Daoy (cell line): Measurements from ENCODE around the gene CFAP74. TPM values are rescaled to one million over a fixed set of nuclear protein-coding genes. Genes with fewer than 3 reads are reported as not detected.

ENCODE experiments used
- DNase-seq: peaks from one replicate; pipeline ENCODE4 v3.0.0-alpha.2; 2015; ENCODE audit warnings: low read depth
- total RNA-seq: library from RNA; depleted of rRNA; stranded (reverse); fragments of >200 nt; shearing (Covaris generic); gene quantifications from 2 replicates; pipeline ENCODE4 v1.2.3, GENCODE V29; 2014

Gene CFAP74
- total RNA-seq, 1 experiment from 2014 or later = not detected

- DNase-seq = no peak
Measured at GRCh38 chr1:1926886-1927660, 76.5 kb downstream of the CFAP74 start.

GRCh38 chr1:1926346-1926811 lies 77.2 kb downstream of the CFAP74 start:
- DNase-seq = peak; percentile 1

- peak; percentile 4 for DNase-seq
Measured at GRCh38 chr1:1925437-1926345, 77.9 kb downstream of the CFAP74 start.

DNA sequence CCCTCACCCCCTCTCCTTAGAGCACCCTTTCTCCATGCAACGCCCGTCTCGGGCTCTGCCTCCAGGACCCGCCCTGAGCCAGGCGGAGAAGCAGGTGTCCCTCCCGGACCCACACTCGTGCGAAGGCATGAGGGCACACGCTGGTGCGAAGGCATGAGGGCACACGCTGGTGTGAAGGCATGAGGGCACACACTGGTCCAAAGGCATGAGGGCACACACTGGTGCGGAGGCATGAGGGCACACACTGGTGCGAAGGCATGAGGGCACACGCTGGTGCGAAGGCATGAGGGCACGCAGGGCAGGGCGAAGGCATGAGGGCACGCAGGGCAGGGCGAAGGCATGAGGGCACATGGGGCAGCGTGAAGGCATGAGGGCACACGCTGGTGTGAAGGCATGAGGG lies 78.7 kb downstream of the CFAP74 start:
- no peak for DNase-seq

DNA sequence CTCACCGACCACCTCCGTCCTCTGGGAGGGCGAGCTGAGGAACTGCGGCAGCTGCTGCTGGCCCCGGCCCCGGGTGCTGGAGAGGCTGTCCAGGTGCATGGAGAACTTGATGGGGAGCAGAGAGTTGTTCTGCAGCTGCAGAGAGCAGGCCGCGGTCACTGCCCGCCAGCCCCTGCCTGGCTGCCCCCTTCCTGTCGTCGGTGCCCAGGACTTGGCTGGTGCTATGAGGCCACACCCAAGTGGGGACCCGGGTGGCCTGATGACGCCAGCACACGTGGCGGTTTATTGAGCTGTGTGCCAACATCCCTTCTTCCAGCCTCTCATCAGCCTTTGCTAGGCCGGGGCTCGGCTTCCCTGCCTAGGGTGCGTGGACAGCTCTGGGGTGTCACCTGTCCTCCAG lies 79.2 kb downstream of the CFAP74 start:
- DNase-seq = no peak

GRCh38 chr1:1922956-1923833 lies 80.4 kb downstream of the CFAP74 start:
- DNase-seq = no peak

GRCh38 chr1:1922702-1922955 lies 81.0 kb downstream of the CFAP74 start:
- no peak for DNase-seq

DNA sequence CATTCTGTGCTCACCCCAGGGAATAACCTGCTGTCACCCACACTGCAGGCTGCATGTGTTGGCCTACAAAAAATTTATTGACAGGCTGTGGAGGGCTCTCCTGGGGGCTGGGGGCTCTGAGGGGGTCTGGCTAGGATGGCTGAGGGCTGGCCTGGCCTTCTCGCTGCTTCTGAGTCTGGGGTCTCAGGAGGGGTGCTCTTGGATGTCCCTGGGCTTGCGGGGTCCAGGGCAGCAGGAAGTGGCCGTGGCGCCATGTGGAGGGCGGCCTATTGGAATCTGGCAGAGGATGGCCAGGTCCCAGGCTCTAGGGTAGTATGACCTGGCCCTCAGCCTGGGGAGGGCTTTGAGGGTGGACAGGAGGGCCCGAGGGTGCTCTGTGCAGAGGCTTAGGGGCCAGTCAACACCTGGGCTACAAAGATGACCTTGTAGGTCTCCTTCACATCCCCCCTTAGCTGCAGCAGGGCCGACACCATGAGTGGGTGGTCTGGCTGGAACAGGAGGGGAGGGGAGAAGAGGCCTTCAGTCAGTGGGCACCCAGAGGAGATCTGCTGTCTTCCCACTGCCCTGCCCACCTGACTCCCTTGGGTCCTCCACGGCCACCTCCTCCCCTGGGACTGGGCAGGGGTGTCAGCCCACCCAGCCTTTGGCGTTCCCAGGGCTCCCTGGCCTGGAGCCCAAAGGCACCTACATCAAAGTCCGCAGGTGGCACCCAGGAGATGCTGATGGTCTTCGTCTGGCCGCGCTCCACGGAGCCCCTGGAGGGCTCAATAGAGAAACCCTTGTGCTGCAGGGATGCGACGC lies 81.5 kb downstream of the CFAP74 start:
- DNase-seq = no peak

GRCh38 chr1:1921459-1921862 lies 82.1 kb downstream of the CFAP74 start:
- DNase-seq = no peak

DNA sequence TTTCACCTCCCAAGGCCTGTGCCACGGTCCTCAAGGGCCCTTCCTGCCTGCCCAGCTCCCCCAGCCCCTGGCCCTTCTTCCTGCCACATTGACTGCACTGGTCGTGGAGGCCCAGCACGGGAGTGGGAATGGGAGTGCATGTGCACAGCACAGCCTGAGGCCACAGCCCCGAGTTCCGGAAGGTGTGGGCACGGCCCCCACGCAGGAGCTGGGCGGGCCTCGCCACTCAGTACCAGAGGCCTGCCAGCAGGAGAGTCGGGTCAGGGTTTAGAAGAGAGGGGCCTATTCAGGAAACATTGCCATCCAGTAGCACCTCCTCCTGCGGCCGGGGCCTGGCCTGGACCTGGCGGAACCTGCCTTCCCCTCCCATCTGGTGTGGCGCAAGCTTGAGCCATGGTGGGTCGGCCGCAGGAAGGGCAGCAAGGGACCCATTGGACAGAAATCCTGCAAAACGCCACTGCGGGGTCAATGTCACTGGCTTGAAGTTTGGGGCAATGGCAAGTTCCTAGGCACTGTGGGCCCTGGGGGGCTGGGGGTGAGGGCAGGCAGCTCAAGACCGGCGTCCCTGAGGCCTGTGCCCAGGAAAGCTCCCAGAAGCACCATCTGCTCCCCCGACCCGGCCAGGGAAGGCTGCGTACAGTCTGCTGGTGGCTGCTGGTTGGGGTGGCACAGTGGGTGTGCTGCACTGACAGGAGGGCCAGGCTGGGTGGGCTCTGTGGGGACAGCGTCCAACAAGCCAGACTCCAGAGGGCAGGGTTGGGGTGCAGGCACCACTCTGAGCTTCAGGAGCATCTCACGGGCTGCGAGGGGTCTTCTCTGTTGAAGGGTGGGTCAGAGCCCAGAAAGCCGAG lies 82.8 kb downstream of the CFAP74 start:
- no peak for DNase-seq

- no peak for DNase-seq
Measured at GRCh38 chr1:1920057-1920607, 83.5 kb downstream of the CFAP74 start.

DNA sequence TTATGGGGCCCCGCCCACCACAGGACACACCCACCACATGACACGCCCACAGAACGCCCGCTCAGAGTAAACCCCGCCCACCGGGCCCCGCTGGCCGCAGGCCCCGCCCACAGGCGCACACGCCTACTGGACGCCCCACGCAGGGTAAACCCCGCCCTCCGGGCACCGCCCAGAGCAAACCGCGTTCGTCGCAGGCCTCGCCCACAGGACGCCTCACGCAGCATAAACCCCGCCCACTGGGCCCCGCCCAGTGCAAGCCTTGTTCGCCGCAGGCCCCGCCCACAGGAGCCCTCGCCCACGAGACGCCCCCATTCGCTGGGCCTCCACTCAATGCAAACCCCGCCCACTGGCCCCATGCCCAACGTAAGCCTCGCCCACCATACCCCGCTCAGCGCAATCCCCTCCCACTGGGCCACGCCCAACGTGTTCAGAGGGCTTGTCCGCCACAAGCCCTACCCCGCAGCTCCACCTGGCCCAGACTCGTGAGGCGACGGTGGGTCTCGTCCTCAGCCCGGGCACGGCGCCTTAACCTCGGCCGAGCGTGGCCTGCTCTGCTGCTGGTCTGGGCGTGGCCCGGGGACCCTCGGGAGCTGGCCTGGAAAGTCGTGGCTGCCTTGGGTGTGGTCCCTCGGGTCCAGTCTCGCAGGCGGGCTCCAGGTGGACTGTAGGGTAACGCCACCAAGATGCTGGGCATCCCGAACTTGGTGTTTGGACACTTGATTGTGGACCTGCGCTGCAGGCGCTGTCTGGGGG lies 84.1 kb downstream of the CFAP74 start:
- peak; percentile 98 for DNase-seq

- no peak for DNase-seq
Measured at GRCh38 chr1:1918901-1919303, 84.7 kb downstream of the CFAP74 start, which contains the start of gene TMEM52. TMEM52 (minus strand) TSS chr1:1919279; CDS start chr1:1919265, 14 bp downstream.

DNA sequence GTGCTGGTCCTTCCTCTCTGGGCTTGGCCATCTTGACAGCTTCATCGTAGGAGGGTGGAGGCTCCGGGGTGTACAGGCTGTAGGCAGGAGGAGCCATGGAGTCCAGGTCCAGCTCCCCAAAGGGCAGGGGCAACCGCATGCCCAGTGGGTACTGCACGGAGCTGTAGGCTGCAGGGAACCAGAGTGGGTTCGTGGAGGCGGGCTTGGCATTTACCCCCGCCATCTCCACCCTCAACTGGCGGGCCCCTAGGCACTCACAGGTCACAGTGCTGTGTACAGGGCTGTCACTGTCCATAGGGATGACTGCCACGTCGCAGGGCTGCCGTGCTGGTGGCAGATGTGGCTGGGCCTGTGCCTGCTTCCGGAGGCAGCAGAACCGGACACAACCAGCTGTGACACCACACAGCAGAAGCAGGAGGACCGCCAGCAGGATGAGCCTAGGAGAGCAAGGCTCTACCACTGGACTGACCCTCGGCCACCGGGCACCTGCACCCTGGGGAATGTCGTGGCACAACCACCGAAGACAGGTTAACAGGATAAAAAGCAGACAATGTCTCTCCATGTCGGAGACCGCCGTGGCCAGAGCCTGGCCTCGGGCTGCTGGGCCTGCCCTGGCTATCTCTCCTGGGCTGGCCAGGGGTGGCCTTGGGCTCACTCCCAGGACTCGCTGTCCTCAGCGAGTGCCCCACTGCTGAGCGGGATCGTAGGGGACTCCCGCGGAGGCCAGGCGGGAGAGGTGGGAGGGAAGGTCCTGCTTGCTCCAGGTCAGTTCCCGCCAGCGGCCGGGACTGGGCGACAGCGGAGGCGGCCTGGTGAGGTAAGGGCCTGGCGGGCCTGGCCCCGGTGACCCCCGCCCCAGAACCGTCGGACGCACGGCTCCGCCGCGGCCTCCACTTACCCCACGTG lies 85.3 kb downstream of the CFAP74 start:
- no peak for DNase-seq

DNA sequence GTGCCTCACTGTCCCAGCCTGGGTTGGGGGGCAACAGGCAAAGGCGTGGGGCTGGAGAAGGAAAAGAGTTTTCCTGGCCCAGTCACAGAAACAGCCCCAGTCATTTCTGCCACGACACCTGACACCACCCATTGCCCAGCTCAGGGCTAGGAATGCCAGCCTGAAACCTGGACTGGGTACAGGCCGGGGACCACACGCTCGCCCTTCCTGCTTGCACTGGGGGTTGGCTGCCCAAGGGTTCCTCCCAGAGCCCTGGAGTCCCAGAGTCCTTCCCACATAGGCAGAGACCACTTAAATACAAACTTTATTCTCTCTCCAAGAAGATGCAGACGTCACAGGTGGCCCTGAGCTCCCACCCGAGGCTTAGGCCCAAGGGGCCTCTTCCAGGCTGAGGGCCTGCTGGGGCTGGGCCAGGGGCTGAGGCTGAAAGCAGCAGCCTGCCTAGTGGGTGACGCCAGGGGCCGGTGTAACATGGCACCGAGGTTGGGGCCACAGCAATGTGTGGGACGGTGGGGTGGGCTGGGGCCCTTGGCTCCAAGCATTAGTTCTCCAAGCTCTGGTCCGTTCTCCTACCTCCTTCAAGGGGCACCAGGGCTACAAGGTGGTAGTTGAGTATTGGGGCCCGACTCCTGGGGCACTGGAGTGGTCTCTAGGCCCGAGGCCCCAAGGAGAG lies 86.1 kb downstream of the CFAP74 start:
- DNase-seq = no peak

- DNase-seq = no peak
Measured at GRCh38 chr1:1916851-1917251, 86.7 kb downstream of the CFAP74 start.
